ENCODE measurements around the gene SCT.

DNA sequence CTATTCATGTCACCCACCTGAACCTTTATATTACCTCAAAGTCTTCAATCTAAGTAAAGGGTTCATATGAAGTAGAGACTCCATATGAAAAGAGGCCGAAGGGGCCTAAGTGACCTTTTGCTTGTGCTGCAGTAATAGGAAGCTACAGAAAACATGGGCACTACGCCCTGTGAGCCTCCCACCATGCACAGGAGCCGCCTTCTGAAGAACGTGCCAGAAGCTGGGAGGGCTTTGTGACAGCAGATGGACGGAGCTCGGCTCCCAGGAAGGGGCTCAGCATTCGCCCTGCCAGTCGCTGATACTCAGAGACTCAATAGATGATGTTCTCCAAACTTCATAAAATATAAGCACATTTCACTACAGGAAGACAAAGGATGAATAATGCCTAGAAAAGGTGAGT lies 46.9 kb upstream of the SCT start:
- TF ChIP-seq, protein P1, sequence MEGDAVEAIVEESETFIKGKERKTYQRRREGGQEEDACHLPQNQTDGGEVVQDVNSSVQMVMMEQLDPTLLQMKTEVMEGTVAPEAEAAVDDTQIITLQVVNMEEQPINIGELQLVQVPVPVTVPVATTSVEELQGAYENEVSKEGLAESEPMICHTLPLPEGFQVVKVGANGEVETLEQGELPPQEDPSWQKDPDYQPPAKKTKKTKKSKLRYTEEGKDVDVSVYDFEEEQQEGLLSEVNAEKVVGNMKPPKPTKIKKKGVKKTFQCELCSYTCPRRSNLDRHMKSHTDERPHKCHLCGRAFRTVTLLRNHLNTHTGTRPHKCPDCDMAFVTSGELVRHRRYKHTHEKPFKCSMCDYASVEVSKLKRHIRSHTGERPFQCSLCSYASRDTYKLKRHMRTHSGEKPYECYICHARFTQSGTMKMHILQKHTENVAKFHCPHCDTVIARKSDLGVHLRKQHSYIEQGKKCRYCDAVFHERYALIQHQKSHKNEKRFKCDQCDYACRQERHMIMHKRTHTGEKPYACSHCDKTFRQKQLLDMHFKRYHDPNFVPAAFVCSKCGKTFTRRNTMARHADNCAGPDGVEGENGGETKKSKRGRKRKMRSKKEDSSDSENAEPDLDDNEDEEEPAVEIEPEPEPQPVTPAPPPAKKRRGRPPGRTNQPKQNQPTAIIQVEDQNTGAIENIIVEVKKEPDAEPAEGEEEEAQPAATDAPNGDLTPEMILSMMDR (IDR thresholded peaks at IDR 0.05 in 8 of 11, conservative IDR thresholded peaks at IDR 0.05 in 3 of 11): no peak
- no peak for TF ChIP-seq POLR2AphosphoS5 (IDR thresholded peaks at IDR 0.05)
